ENCODE data around the gene MLX. TPM values are rescaled to one million over a fixed set of nuclear protein-coding genes. Genes with fewer than 3 reads are reported as not detected.

The MLX gene
- total RNA-seq, 4 donors from 2014 or later = 37.8 to 43.2 (median 39.3) TPM

- intact Hi-C loops (cut with DNase I; ENCODE audit: low total_unique reads) = no loop called here
- TF ChIP-seq POLR2A (IDR thresholded peaks at IDR 0.05) (no peak), CTCF (IDR thresholded peaks at IDR 0.05) (peak in 1 of 3 donors; percentile 9)
- 89 to 90% methylated on average over 15 of the region's 15 CpGs for WGBS, 2 donors
- no peak for DNase-seq (ENCODE audit: low spot score in 2 of 2)
- H3K4me3 ChIP-seq (ENCODE audit: low read depth, poor library complexity, severe bottlenecking) = no peak overlapping the region
Observed at GRCh38 chr17:42564815-42565522, 1.9 kb upstream of the MLX start.

DNA sequence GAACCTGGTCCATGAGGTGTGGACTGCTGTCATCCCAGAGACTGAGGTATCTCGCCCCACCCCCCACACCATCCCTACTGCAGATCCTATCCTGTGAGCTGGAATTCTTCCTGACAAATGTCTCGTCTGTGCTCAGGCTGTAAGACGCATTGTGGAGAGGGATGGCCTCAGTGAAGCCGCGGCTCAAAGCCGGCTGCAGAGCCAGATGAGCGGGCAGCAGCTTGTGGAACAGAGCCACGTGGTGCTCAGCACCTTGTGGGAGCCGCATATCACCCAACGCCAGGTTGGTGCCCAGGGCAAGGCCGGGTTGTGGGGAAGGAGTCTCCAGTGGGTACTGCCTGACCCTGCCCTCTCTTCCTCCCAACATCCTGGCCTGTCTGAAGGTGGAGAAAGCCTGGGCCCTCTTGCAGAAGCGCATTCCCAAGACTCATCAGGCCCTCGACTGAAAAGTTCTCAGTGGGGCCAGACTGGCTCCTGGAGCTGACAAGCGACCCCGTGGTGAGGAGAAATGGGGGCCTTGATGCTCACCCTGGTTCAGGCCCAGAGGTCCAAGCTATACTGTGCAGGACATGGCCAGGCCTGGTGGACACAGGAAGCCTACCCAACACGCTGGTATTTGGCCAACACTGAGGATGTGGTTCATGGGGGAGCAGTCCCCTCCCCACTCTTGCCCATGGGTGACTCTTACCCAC, 1.2 kb upstream of the MLX start:
- WGBS, 2 donors = 92% methylated on average over 15 to 16 of the region's 16 CpGs
- intact Hi-C loops (cut with DNase I; ENCODE audit: low total_unique reads) = no loop called here
- H3K4me3 ChIP-seq (ENCODE audit: low read depth, poor library complexity, severe bottlenecking) = no peak overlapping the region
- TF ChIP-seq CTCF (IDR thresholded peaks at IDR 0.05) (no peak), POLR2A (IDR thresholded peaks at IDR 0.05) (no peak)
- no peak for DNase-seq (ENCODE audit: low spot score in 2 of 2)

- DNase-seq (ENCODE audit: low spot score in 2 of 2) = no peak
- intact Hi-C loops (cut with DNase I; ENCODE audit: low total_unique reads) = no loop called here
- 32 to 36% methylated on average over 18 to 21 of the region's 28 CpGs for WGBS, 2 donors
- no peak overlapping the region for H3K4me3 ChIP-seq (ENCODE audit: low read depth, poor library complexity, severe bottlenecking)
- TF ChIP-seq POLR2A (IDR thresholded peaks at IDR 0.05) = no peak
- no peak for TF ChIP-seq CTCF (IDR thresholded peaks at IDR 0.05)
Observed at GRCh38 chr17:42566215-42566882, 551 bp upstream of the MLX start.

DNA sequence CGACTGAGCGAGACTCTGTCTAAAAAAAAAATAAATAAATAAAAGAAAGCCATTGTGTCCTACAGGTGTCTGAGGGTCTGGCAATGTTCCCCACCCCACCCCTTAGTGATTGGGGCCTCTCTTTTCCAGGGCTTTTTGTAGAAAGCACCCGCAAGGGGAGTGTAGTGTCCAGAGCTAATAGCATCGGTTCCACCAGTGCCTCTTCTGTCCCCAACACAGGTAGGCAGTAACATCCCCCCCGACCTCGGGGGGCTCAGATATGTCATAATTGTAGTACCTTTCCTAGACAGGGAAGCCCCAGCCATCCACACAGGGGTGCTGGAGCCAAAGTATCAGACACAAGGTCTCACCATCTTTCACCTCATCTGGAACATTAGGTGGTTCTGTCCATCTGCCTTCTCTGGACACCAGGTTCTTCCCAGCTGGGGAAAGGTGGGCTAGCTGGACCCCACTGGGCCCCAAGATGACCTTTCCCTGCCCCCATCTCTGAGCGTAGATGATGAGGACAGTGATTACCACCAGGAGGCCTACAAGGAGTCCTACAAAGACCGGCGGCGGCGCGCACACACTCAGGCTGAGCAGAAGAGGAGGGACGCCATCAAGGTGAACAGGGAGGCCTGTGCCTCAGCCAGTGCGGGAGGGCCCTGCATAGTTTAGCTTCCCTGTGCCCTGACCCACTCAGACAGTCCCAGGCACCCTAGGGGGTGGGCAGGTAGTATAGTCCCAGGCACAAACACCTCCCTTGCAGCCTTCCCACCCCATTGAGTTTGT, 1.6 kb downstream of the MLX start:
- intact Hi-C loops (cut with DNase I; ENCODE audit: low total_unique reads) = no loop called here
- no peak for TF ChIP-seq CTCF (IDR thresholded peaks at IDR 0.05)
- no peak for TF ChIP-seq POLR2A (IDR thresholded peaks at IDR 0.05)
- no peak overlapping the region for H3K4me3 ChIP-seq (ENCODE audit: low read depth, poor library complexity, severe bottlenecking)
- 87 to 88% methylated on average over 14 of the region's 14 CpGs for WGBS, 2 donors
- DNase-seq (ENCODE audit: low spot score in 2 of 2) = no peak

DNA sequence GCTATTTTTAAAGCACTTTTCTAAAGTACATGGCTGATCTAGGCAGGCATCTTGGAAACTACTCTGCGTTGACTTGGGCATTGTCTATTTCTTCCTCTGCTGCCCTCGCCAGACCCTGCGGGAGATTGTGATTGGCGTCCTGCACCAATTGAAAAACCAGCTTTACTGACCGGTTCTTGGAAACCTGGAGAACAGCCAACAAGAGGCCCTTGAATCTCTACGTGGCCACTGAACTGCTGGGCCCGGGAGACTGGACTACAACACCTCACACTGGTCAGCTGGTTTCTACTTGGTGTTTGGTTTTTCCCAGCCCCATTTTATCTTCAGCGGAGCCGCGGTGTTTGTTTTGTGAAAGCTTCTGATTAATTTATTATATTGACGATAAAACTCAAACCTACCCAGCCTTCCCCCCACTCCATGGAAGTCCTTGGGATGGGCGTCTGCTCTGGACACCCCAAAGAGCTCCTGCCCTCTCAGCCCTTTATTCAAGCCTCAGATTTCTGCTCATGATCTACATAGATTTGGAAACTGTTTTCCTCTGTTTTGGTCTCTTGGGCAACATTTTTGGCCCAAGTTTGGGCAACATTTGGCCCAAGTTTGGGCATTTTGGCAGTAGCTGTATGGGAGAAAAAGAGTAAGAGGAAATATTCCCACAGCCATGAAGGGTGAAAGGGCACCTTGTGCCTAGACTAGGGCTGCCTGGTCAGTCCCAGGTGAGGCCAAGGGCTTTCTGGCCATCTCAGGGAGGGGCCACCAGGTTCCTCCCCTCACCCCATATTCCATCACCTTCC, 4.7 kb downstream of the MLX start:
- no peak overlapping the region for H3K4me3 ChIP-seq (ENCODE audit: low read depth, poor library complexity, severe bottlenecking)
- intact Hi-C loops (cut with DNase I; ENCODE audit: low total_unique reads) = loop anchor here (10.0 kb wide), 1 partner anchor 113 kb away; the partner anchor contains the start of genes CCR10 and CNTNAP1
- no peak for DNase-seq (ENCODE audit: low spot score in 2 of 2)
- WGBS, 2 donors = 77 to 85% methylated on average over 12 of the region's 12 CpGs
- TF ChIP-seq POLR2A (IDR thresholded peaks at IDR 0.05) (no peak), CTCF (IDR thresholded peaks at IDR 0.05) (no peak)
